MCF 10A (cell line): ENCODE data around the gene ARHGAP45. TPM values are rescaled to one million over a fixed set of nuclear protein-coding genes. Genes with fewer than 3 reads are reported as not detected.
A peak's percentile ranks its signal among the peaks of the same experiment; 100 is the strongest.

Experiments used
- BruUV-seq: library from RNA; stranded (reverse); fragments of 400-500 nt; replicated peaks from 2 replicates; lab custom pipeline; 2021; lab: Mats Ljungman, UMichigan
- CTCF ChIA-PET: fragments of 300-600 bp; sonication (Branson Sonifier 250); formaldehyde crosslinking; extraction: SDS; loops from one replicate; lab custom pipeline; 2021; ENCODE audit warnings: antibody characterized with exemption, inconsistent platforms; lab: Yijun Ruan, JAX
- POLR2A ChIA-PET: fragments of 300-600, 350-650 bp; sonication (Branson Sonifier 250); formaldehyde crosslinking; extraction: SDS; loops from one replicate; lab custom pipeline; 2020; ENCODE audit warnings: antibody characterized with exemption, inconsistent platforms; lab: Yijun Ruan, JAX
- DNase-seq: peaks from one replicate; pipeline ENCODE4 v3.0.0-alpha.2; 2018; ENCODE audit not compliant: unreplicated experiment
- H3K27ac Mint-ChIP-seq: one replicate; pipeline ENCODE4 v1.8.0; 2022; ENCODE audit warnings: mild to moderate bottlenecking, low read depth, mixed read lengths; ENCODE audit not compliant: unreplicated experiment
- H3K27me3 Mint-ChIP-seq: one replicate; pipeline ENCODE4 v1.8.0; 2022; ENCODE audit warnings: mixed read lengths; ENCODE audit not compliant: insufficient read depth, unreplicated experiment
- H3K36me3 Mint-ChIP-seq: one replicate; pipeline ENCODE4 v1.8.0; 2022; ENCODE audit warnings: mild to moderate bottlenecking, moderate library complexity, mixed read lengths; ENCODE audit not compliant: insufficient read depth, unreplicated experiment
- H3K4me1 Mint-ChIP-seq: one replicate; pipeline ENCODE4 v1.8.0; 2022; ENCODE audit warnings: mixed read lengths; ENCODE audit not compliant: insufficient read depth, unreplicated experiment
- H3K4me3 Mint-ChIP-seq: one replicate; pipeline ENCODE4 v1.8.0; 2022; ENCODE audit warnings: mild to moderate bottlenecking, moderate library complexity, mixed read lengths; ENCODE audit not compliant: unreplicated experiment
- H3K9me3 Mint-ChIP-seq: one replicate; pipeline ENCODE4 v1.8.0; 2022; ENCODE audit warnings: mixed read lengths; ENCODE audit not compliant: unreplicated experiment
- CTCF ChIP-seq: fragments of 200-600 bp; IDR thresholded peaks from one replicate; pipeline ENCODE4 v1.8.0; 2022; ENCODE audit warnings: antibody characterized with exemption, mild to moderate bottlenecking; ENCODE audit not compliant: unreplicated experiment
- intact Hi-C: fragments of 100-400 bp; cut with micrococcal nuclease; formaldehyde crosslinking; loops from 2 replicates; pipeline ENCODE4 v1.14.1; 2022
- total RNA-seq: library from RNA; stranded (reverse); gene quantifications from 2 replicates; pipeline ENCODE4 v1.2.3, GENCODE V29; 2022

The ARHGAP45 gene
- total RNA-seq, 1 experiment from 2014 or later, result 15.3 TPM

GRCh38 chr19:1073956-1074517, 7.1 kb downstream of the ARHGAP45 start:
- H3K27me3 Mint-ChIP-seq, result no peaks in the 10 kb centered on the region
- TF ChIP-seq CTCF, result no peak
- POLR2A ChIA-PET, result interaction anchor here (0.6 to 4.2 kb wide), 10 partner anchors 9 to 441 kb away, joined by 3 to 20 read pairs (median 5); partner anchors contain the start of genes ABCA7, ATP5F1D, CNN2 and POLRMT
- intact Hi-C loops, result no loop called here
- no peak overlapping the region for H3K4me3 Mint-ChIP-seq
- peaks cover under 1% of the 10 kb centered on the region for H3K36me3 Mint-ChIP-seq
- no TSS peak for BruUV-seq
- DNase-seq, result no peak
- no peaks in the 10 kb centered on the region for H3K9me3 Mint-ChIP-seq
- CTCF ChIA-PET, result interaction anchor here (1.4 to 1.5 kb wide), 2 partner anchors 9 to 16 kb away, joined by 4 to 6 read pairs; no protein-coding TSS in a partner anchor
- no peak overlapping the region for H3K27ac Mint-ChIP-seq
- peaks cover 10% of the 10 kb centered on the region for H3K4me1 Mint-ChIP-seq

- intact Hi-C loops, result no loop called here
- ChIA-PET CTCF (interaction anchor here (0.8 to 1.4 kb wide), 2 partner anchors 17 to 23 kb away, joined by 4 read pairs; no protein-coding TSS in a partner anchor), POLR2A (interaction anchor here (0.6 to 4.2 kb wide), 12 partner anchors 9 to 441 kb away, joined by 3 to 20 read pairs (median 5); partner anchors contain the start of genes ABCA7, ATP5F1D, CNN2 and POLRMT)
- Mint-ChIP-seq H3K27me3 (no peaks in the 10 kb centered on the region), H3K9me3 (no peaks in the 10 kb centered on the region), H3K27ac (no peak overlapping the region), H3K4me3 (no peak overlapping the region), H3K36me3 (peaks cover under 1% of the 10 kb centered on the region), H3K4me1 (peaks cover 8% of the 10 kb centered on the region)
- no peak for TF ChIP-seq CTCF
- DNase-seq, result peak; percentile 87
- no TSS peak for BruUV-seq
Measured at GRCh38 chr19:1074544-1075283, 7.7 kb downstream of the ARHGAP45 start.

GRCh38 chr19:1076046-1076386, 9.0 kb downstream of the ARHGAP45 start:
- H3K36me3 Mint-ChIP-seq, result peaks cover 12% of the 10 kb centered on the region
- POLR2A ChIA-PET, result interaction anchor here (0.6 to 4.2 kb wide), 9 partner anchors 9 to 128 kb away, joined by 3 to 20 read pairs (median 5); partner anchors contain the start of gene CNN2
- H3K27ac Mint-ChIP-seq, result no peak overlapping the region
- no peaks in the 10 kb centered on the region for H3K27me3 Mint-ChIP-seq
- peaks cover 8% of the 10 kb centered on the region for H3K4me1 Mint-ChIP-seq
- DNase-seq, result no peak
- H3K4me3 Mint-ChIP-seq, result peak overlapping the region; percentile 43
- no TSS peak for BruUV-seq
- no peaks in the 10 kb centered on the region for H3K9me3 Mint-ChIP-seq
- intact Hi-C loops, result no loop called here
- CTCF ChIA-PET, result no interaction called here
- TF ChIP-seq CTCF, result no peak

- POLR2A ChIA-PET, result interaction anchor here (0.6 to 4.2 kb wide), 5 partner anchors 8 to 1073 kb away, joined by 3 to 20 read pairs (median 3); no protein-coding TSS in a partner anchor
Measured at GRCh38 chr19:1076951-1077350, 10.0 kb downstream of the ARHGAP45 start.

More at GRCh38 chr19:1076951-1077350, 10.0 kb downstream of the ARHGAP45 start:
- peak; percentile 79 for DNase-seq
- intact Hi-C loops, result no loop called here
- Mint-ChIP-seq H3K27ac (no peak overlapping the region), H3K4me3 (peak overlapping the region; percentile 19), H3K9me3 (no peaks in the 10 kb centered on the region), H3K27me3 (no peaks in the 10 kb centered on the region), H3K4me1 (peaks cover 8% of the 10 kb centered on the region), H3K36me3 (peaks cover 12% of the 10 kb centered on the region)
- TF ChIP-seq CTCF, result no peak
- CTCF ChIA-PET, result interaction anchor here (0.6 to 1.2 kb wide), 3 partner anchors 19 to 140 kb away, joined by 3 to 5 read pairs (median 4); no protein-coding TSS in a partner anchor
- BruUV-seq, result no TSS peak
